ENCODE results near the gene CDKN2C. TPM values are rescaled to one million over a fixed set of nuclear protein-coding genes. Genes with fewer than 3 reads are reported as not detected.
"Not testable (repeated sequence)": the region's sequence is repeated elsewhere in the genome, so short reads cannot be mapped to it uniquely, and the experiment has no call there.

CDKN2C gene
- total and polyA plus RNA-seq, 9 donors: 17.4 to 65.6 (median 33.7) TPM

GRCh38 chr1:50929376-50929958 is 40.6 kb upstream of the CDKN2C start:
- H3K27ac ChIP-seq: no peak overlapping the region
- H3K9me3 ChIP-seq: no peaks in the 10 kb centered on the region
- TF ChIP-seq CTCF (IDR thresholded peaks at IDR 0.05) (peak; percentile 14 to 45 (median 41)), POLR2A (IDR thresholded peaks at IDR 0.05) (no peak)
- no peak overlapping the region for H3K4me3 ChIP-seq
- H3K4me1 ChIP-seq (ENCODE audit: insufficient read depth): no peaks in the 10 kb centered on the region
- no peak for DNase-seq
- intact Hi-C loops (cut with DNase I): no loop called here
- H3K36me3 ChIP-seq: no peaks in the 10 kb centered on the region
- no peaks in the 10 kb centered on the region for H3K27me3 ChIP-seq
- WGBS, 3 donors: 32 to 41% (median 32%) methylated on average over 2 of the region's 2 CpGs

- H3K9me3 ChIP-seq: no peaks in the 10 kb centered on the region
- TF ChIP-seq EP300 (IDR thresholded peaks at IDR 0.05) (no peak), CTCF (IDR thresholded peaks at IDR 0.05) (no peak), POLR2A (IDR thresholded peaks at IDR 0.05) (no peak)
- no peaks in the 10 kb centered on the region for H3K4me1 ChIP-seq (ENCODE audit: insufficient read depth)
- intact Hi-C loops (cut with DNase I): loop anchor here in 2 of 4 donors (5.0 to 10.0 kb wide), 2 partner anchors 218 to 255 kb away; no protein-coding TSS in a partner anchor
- no peaks in the 10 kb centered on the region for H3K36me3 ChIP-seq
- no peak overlapping the region for H3K27ac ChIP-seq
- no peak for DNase-seq
- no peaks in the 10 kb centered on the region for H3K27me3 ChIP-seq
- no peak overlapping the region for H3K4me3 ChIP-seq
These were observed 39.9 kb upstream of the CDKN2C start for GRCh38 chr1:50930193-50930592.

- Histone ChIP-seq H3K27ac (no peak overlapping the region), H3K9me3 (no peaks in the 10 kb centered on the region), H3K27me3 (no peaks in the 10 kb centered on the region), H3K4me3 (no peak overlapping the region), H3K4me1 (ENCODE audit: insufficient read depth) (no peaks in the 10 kb centered on the region), H3K36me3 (no peaks in the 10 kb centered on the region)
- WGBS, 3 donors: 87 to 91% (median 91%) methylated on average over 6 of the region's 6 CpGs
- no peak for TF ChIP-seq CTCF (IDR thresholded peaks at IDR 0.05)
- no peak for TF ChIP-seq POLR2A (IDR thresholded peaks at IDR 0.05)
- TF ChIP-seq EP300 (IDR thresholded peaks at IDR 0.05): no peak
- intact Hi-C loops (cut with DNase I): loop anchor here in 2 of 4 donors (5.0 to 10.0 kb wide), 2 partner anchors 219 to 254 kb away; no protein-coding TSS in a partner anchor
- no peak for DNase-seq
These were observed 38.9 kb upstream of the CDKN2C start for GRCh38 chr1:50930965-50931737.

- not testable (repeated sequence) for H3K4me3 ChIP-seq; DNase-seq; H3K36me3 ChIP-seq; H3K27ac ChIP-seq; H3K9me3 ChIP-seq; H3K4me1 ChIP-seq (ENCODE audit: insufficient read depth); H3K27me3 ChIP-seq
- 94 to 98% (median 97%) methylated on average over 4 of the region's 4 CpGs for WGBS, 3 donors
- intact Hi-C loops (cut with DNase I): loop anchor here in 2 of 4 donors (5.0 to 10.0 kb wide), 2 partner anchors 220 to 253 kb away; no protein-coding TSS in a partner anchor
These were observed 38.0 kb upstream of the CDKN2C start for GRCh38 chr1:50932043-50932442.

- intact Hi-C loops (cut with DNase I): loop anchor here in 2 of 4 donors (5.0 to 10.0 kb wide), 2 partner anchors 221 to 251 kb away; no protein-coding TSS in a partner anchor
- H3K36me3 ChIP-seq; H3K27ac ChIP-seq; H3K27me3 ChIP-seq; H3K4me1 ChIP-seq (ENCODE audit: insufficient read depth); H3K9me3 ChIP-seq; DNase-seq; H3K4me3 ChIP-seq: not testable (repeated sequence)
- 85 to 90% (median 87%) methylated on average over 3 of the region's 3 CpGs for WGBS, 3 donors
These were observed 36.3 kb upstream of the CDKN2C start for GRCh38 chr1:50933770-50934169.
